Stimulated activated CD8-positive, alpha-beta memory T cell treated with anti-CD3 and anti-CD28 coated beads, Interleukin-4, amount 100 ng/mL, for 1 hour (primary cell): ENCODE data around the gene ZNF516.
"Not testable (repeated sequence)": the region's sequence is repeated elsewhere in the genome, so short reads cannot be mapped to it uniquely, and the experiment has no call there.

Experiments
- DNase-seq, 2 donors: peaks; one replicate each; pipeline ENCODE4 v3.0.0-alpha.2; 2020; ENCODE audit warnings: low read depth in 2 of 2, low spot score in 1 of 2

The ZNF516 gene

GRCh38 chr18:76473521-76473920 lies 21.5 kb downstream of the ZNF516 start:
- not testable (repeated sequence) for DNase-seq

GRCh38 chr18:76472829-76473228 lies 22.2 kb downstream of the ZNF516 start:
- DNase-seq, result no peak

DNA sequence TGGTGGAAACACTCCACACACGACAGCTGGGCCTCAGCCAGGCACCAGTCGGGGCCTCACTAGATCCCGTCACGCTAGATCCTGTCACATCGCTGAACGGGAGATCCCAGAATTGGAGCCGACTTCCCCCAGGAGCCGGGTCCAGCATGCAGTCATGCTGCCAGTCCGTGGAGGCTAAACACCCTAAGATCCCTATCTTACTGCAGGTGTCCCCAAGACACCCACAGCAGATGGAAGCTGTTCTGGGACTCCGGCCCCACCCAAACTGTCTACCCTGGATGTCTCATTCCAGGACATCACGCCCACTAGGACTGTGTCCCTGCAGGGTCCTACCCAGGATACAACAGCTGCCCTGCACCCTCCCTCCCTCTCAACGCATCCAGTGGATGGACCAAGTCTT lies 23.4 kb downstream of the ZNF516 start:
- no peak for DNase-seq

GRCh38 chr18:76468345-76469304 lies 26.4 kb downstream of the ZNF516 start:
- no peak for DNase-seq

DNA sequence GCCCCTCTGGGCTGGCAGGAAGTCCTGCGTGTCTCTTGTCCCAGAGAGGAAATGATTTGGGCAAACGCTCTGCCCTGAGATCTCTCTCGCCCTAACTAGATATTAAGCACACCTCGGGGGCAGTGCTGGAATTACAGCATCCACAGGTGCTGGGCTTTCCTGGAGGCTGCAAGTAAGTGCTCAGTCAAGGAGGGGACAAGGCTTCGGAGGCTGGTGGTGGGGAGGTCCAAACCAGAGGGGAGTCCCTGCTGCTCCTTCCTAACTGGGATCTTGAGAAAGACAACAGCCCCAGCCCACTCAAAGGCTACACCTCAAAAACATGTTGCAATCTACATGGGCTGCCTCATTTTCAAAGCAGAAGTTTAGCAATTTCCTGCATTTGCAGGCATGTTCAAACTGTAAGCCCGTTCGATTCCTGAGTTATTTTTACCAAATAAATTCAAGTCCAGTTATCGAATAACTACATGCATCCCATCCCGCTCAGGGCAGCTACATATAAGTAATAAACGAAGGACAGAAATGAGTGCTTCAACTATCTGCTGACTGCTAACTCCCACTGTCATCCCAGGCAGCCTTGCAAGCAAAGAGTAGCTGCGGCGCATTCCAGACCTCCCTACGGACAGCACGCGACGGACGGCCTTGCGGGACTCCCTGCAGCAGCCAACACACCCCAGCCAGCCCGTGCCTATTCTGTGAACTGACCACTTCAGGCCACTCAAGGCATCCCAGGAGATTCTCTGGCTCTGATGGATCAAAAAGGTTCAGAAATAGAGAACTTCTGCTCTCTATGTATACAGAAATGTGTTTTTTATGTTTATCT lies 27.5 kb downstream of the ZNF516 start:
- no peak for DNase-seq

GRCh38 chr18:76466410-76466991 lies 28.5 kb downstream of the ZNF516 start:
- DNase-seq, result no peak

GRCh38 chr18:76465630-76466409 lies 29.2 kb downstream of the ZNF516 start:
- no peak for DNase-seq

- DNase-seq, result no peak
Observed at GRCh38 chr18:76464281-76465259, 30.5 kb downstream of the ZNF516 start.

GRCh38 chr18:76463872-76464271 lies 31.2 kb downstream of the ZNF516 start:
- DNase-seq, result no peak

- DNase-seq, result no peak
Observed at GRCh38 chr18:76463358-76463757, 31.7 kb downstream of the ZNF516 start.

DNA sequence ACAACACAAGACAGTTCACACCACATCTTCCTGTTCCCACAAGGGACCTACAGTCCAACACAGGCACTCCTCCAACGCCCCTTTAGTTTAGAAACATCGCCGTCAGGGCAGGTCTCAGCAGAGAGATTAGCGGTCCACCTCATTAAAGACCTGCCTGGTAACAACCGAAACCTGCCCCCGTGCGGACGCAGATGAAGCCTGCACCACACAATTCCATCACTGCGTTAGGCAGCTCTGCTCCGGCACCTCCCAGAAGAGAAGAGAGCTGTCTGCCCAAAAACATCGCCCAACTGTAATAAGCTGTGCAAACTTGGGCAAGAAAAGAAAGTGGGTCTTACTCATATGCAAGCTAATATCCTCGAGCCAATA lies 32.7 kb downstream of the ZNF516 start:
- no peak for DNase-seq

- no peak for DNase-seq
Observed at GRCh38 chr18:76461692-76462325, 33.2 kb downstream of the ZNF516 start.

- no peak for DNase-seq
Observed at GRCh38 chr18:76461148-76461547, 33.9 kb downstream of the ZNF516 start.

DNA sequence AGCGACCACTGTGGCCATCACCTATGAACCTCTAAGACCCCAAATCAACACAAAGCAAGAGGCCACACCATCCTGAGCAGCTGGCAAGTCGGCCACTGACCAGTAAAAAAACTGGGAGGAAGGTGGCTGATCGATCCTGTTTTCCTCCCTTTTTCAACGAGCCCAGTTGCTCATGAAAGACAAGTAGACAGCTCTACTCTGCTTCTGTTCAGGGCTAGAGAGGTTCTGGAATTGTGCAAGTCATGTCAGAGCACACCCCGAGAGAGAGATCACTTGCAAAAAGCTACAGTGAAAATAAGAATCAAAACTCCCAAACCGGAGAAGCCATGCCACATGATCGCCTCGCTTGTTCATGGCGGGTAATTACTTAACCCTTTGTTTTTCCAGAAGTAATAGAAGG lies 34.6 kb downstream of the ZNF516 start:
- no peak for DNase-seq

DNA sequence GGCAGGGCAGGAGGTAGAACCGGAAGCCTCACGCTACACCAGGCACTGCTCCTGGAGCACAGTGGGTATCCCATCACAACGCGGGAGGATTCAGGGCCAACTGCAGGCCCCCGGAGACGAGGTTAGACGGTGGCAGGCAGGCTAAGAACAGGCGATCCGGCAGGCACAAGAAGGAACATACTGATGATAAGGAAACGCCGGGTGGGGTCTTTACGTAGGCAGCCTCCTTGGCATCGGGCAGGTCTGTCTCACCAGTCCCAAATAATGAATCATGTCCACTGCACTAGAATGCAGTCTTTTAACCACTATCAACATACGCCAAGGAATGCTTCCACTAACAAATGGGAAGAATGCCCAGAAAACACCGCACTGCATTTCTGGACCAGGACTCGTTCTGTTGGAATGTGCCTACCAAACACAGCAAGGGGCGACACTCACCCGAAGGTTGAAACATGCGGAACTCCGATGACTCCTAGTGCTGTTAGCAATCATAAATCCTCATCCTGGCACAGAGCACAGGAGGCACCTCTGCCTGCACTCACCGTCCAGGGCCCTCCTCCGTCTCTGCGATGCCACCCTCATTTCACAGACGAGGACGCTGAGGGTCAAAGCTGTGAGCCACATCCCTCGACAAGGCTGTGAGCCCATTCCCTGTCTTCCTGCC lies 35.2 kb downstream of the ZNF516 start:
- no peak for DNase-seq

DNA sequence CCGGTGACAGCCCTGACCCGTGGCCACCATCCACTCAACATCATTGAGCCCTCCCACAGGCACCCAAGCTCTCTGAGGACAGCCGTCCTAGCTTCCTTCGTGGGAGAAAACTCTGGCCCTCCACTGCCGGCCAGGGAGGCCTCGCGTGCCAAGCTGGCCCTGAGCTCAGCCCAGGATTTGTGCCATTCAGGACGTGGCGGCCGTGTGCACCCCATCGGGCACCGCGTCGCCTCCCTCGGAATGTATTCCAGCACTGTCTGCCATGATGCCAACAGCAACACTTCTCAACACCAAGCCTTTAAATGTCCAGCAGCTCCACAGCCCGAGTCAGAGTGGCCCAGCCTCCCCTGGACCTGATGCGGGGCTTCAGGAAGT lies 35.7 kb downstream of the ZNF516 start:
- DNase-seq, result no peak

DNA sequence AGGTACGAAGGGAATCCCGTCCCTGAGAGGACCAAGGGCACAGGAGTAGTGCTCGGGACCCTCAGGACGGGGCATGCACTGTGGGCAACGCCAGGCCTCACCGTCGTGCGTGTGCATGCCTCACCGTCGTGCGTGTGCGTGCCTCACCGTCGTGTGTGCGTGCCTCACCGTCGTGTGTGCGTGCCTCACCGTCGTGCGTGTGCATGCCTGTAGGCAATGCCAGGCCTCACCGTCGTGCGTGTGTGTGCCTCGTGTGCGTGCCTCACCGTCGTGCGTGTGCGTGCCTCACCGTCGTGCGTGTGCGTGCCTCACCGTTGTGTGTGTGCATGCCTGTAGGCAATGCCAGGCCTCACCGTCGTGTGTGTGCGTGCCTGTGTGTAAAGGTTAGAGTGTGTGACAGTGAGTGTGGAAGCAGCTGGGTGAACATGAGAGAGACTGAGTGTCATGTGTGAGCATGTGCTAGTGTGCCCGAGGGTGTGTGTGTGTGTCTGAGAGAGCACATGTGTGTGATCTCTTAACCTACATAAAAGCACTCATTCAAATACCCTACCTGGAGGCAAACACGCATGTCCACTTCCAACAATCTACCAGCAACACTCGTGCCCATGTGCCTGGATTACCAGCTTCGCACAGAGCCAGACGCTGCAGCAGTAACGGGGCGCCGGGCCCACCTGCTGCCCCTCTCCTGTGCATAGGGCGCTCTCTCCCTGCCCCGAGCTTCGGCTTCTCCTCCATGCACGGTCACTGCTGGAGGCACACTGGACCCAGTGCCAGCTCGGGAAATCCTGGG lies 36.3 kb downstream of the ZNF516 start:
- DNase-seq, result no peak

DNA sequence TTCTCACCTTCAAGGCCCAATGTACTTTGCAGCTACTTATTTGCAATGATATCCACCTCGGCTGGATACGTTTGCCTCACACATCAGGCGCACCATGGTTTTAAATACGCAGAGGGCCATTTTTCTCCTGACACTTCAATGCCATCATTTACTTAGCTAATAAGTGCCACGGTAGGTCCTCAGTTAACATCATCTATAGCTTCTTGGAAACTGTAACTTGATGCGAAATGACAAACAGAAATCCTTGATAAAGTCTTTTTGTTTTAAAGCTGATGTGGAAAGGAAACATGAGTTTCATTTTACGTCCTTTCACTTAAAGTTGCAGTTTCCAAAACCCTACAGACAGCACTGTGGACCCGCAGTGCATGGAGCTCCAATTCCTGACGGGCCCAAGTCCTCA lies 37.1 kb downstream of the ZNF516 start:
- DNase-seq, result no peak
